Stimulated activated CD4-positive, alpha-beta T cell treated with anti-CD3 and anti-CD28 coated beads, Interleukin-4, amount 100 ng/mL, for 1 hour (primary cell): ENCODE data around the gene BAIAP2.
"Not testable (repeated sequence)": the region's sequence is repeated elsewhere in the genome, so short reads cannot be mapped to it uniquely, and the experiment has no call there.

ENCODE experiments used
- DNase-seq: peaks from one replicate; pipeline ENCODE4 v3.0.0-alpha.2; 2020

Gene BAIAP2

GRCh38 chr17:81025741-81026129 lies 9.2 kb upstream of the BAIAP2 start:
- no peak for DNase-seq

DNA sequence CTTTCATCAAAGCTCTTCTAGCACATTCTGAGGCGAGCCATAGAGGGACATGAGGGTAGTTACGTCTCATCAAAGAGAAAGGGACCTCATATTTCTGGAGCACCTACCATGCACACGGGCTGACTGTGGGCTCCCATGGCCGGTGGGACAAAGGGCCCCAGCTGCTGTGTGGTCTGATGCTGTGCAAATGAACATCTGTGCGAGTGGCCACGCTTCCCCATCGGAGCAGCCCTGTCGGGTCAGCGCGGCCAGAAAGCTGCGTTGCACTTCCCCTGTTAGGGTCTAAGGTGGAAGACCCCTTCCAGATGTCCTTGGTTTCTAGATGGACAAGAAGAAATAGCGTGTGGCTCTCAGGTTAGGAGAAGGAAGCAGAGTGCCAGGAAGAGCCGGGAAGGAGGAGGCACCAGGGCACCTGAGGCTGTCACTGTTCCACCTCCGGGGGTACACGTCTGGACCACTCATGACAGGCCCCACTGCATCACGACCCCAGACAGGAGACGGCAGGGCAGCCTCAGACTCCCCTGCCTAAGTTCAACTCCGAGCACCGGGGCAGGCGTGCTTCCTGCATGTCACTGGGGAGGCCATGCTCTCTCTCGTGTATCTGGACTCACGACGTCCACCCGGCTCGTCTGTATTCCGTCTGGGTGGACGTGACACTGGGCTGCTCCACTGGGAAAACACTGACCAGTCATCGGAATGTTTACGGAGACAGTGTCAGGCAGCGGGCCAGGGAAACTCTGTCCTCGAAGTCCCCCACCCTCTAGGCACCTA lies 8.5 kb upstream of the BAIAP2 start:
- no peak for DNase-seq

- DNase-seq: no peak
Measured at GRCh38 chr17:81027038-81027437, 7.9 kb upstream of the BAIAP2 start.

- peak; percentile 48 for DNase-seq
Measured at GRCh38 chr17:81027591-81028505, 7.1 kb upstream of the BAIAP2 start.

GRCh38 chr17:81028506-81028858 lies 6.5 kb upstream of the BAIAP2 start:
- no peak for DNase-seq

DNA sequence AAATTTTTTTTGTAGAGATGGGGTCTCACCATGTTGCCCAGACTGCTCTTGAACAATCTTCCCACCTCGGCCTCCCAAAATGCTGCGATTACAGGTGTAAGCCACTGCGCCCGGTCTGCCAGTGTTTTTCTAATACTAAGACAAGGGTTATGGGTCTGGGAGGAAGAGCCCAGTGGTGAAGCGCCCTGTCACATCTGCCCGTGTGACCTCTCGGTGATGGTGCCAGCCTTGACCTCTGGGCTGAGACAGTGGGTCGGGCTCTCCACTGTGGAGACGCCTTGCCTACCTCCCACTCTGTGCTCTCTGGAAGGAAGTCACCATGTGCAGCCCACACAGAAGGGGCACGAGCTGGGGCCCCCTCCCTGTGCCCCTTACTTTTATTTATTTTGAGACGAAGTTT lies 5.1 kb upstream of the BAIAP2 start:
- no peak for DNase-seq

DNA sequence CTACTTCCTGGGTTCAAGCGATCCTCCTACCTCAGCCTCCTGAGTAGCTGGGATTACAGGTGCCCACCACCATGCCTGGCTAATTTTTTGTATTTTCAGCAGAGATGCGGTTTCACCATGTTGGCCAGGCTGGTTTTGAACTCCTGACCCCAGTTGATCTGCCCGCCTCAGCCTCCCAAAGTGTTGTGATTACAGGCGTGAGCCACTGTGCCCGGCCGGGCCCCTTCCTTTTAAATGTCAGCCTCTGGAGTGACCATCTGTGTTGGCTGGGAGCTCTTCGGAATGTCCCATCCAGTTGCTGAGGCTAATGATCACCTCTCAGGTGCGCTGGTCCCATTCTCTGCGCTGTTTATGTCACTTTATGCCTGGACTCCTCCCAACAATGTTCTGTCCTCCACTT lies 4.6 kb upstream of the BAIAP2 start:
- not testable (repeated sequence) for DNase-seq

DNA sequence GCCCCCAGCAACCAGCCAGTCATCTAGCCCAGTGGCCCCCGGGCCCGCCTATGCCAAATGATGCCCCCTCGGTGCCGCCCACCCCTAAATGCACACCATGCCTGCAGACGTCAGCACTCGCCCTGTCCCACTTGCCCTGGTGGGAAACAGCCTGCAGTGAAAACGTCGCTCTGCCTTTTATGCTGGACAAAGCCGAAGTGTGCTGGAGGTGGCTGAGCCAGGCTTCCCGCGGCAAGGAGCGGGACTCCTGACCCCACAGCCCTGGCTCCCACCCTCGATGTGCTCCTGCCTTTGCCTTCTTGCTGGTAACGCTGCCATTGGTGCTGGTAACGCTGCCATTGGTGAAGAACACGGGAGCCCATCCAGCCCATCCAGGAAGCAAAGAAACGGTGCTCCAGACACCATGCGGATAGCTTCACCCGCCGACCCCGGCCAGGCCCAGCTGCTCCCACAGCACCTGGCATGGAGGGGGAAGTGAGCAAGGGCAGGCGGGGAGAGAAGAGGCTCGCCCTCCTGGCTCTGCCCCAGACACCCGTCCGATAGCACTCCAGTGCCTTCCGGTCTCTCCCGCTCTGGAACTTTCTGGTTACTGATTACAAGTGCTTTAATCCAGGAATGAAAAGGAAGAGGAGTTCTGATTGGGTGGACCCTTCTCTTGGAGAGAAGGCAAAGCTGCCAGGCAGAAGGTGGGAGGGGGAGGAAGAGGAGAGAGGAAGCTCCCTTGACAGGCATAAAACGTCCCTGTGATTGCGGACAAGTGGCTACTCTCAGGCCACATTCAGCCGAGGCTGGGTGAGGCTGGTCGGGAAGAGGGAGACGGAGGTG lies 4.0 kb upstream of the BAIAP2 start:
- no peak for DNase-seq

GRCh38 chr17:81031566-81032550 lies 3.1 kb upstream of the BAIAP2 start:
- no peak for DNase-seq

DNA sequence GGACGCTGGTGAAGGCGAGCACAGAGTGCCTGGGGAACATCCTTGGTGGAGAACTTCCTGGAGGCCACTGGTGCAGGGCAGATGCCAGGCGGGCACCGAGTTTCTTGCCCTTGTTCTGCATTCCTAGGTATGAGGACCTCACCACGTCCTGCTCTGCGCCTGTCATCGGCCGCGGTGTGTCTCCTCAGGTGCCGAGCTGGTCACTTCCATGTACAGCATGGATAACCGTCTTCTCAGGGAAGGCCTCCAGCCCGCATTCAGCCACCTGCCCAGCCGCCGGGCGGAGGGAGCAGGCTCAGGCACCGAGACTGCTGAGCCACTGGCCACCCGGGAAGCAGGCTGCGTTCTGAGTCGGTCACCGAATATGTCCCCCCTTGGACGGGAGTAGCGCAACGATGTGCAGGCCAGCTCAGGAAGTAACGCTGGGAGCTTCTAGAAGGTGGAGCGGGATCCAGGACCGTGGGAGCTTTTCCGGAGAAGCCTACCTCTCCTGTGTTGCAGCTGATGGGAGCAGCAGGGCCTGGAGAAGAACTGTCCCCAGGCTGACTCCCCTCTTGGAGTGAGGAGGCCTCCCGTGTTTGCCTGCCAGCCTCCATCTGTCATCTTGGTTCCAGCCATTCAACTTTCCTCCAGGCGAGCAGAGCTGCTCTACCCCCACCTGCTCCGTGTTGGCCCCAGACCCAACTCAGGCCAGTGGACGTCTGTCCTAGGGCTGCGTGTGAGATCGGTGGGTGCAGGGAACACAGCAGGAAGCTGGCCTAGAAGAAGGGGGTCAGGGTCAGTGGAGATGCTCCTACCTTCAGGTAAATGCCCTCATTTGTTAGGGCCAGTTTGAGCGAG lies 2.1 kb upstream of the BAIAP2 start:
- DNase-seq: no peak

- no peak for DNase-seq
Measured at GRCh38 chr17:81033535-81034167, 1.3 kb upstream of the BAIAP2 start.

GRCh38 chr17:81034168-81034777 lies 678 bp upstream of the BAIAP2 start:
- DNase-seq: no peak

GRCh38 chr17:81035521-81036196 lies 708 bp downstream of the BAIAP2 start:
- peak; percentile 22 for DNase-seq

DNA sequence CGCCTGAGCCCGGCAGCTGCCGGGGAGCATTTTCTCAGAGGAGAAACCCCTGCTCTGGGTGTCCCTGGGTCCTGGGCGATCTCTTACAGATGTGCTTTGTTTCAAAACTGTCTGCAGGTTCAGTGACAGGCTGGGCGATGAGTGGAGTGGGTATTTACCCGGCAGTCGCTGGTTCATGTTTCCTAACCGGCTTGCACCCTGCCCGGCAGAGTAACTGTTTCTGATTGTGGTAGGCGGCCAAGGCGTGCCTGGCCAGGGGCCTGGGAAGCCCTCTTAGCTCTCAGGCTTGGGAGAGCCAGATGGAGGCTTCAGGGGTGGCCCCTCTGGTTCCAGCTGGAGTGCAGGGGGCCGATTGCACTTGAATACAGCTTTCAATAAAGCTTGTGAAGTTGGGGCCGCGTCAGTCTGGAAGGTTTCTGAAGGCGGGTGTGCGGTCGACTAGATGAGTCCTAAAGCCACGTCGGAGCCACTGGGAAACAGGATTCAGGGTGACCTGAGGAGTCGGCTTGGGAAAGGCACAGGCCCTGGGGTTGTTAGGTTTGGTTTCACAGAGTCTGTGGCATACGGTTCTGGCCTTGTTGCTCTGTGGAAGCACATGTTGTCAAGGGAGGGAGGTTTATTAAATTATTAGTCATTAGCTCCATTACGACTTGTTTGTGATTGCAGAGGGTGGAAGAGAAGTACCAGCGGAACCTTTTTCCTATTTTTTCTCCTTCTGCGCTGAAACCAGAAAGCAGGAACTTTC lies 1.4 kb downstream of the BAIAP2 start:
- DNase-seq: no peak

DNA sequence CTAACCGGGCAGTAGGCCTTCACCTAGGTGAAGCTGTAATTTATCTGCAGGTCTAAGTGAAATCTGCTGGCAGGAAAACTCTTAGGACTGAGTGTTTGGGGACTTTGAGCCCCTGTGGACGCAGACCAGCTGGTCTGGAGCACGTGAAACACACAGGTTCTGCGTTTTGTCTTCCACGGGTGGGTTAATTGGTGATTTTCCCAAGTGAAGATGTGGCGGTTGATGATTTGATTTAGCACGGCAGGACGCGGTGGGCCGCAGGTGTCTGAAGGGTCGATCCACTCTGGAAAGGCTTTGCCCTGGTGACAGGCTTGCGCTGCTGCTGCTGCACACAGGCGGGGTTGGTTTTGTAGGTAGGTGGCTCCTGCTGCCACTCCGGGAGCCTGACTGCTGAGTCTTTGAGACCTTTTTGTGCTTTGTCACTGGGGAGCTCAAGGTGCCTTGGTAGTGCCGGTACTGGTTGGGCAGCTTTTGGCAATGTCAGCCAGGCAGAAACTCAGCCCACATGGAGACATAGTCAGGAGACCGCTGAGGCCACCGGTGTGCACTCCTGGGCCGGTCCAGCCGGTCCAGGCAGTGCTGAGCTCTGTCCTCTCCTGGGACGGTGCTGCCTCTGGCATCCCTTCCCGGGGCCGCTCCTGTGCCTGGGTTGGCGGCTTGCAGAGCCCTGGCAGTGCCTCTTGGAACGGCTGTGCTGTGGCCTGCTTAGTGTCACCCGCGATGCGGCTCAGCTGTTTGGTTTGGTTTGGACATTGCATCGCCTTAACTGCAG lies 2.3 kb downstream of the BAIAP2 start:
- no peak for DNase-seq

DNA sequence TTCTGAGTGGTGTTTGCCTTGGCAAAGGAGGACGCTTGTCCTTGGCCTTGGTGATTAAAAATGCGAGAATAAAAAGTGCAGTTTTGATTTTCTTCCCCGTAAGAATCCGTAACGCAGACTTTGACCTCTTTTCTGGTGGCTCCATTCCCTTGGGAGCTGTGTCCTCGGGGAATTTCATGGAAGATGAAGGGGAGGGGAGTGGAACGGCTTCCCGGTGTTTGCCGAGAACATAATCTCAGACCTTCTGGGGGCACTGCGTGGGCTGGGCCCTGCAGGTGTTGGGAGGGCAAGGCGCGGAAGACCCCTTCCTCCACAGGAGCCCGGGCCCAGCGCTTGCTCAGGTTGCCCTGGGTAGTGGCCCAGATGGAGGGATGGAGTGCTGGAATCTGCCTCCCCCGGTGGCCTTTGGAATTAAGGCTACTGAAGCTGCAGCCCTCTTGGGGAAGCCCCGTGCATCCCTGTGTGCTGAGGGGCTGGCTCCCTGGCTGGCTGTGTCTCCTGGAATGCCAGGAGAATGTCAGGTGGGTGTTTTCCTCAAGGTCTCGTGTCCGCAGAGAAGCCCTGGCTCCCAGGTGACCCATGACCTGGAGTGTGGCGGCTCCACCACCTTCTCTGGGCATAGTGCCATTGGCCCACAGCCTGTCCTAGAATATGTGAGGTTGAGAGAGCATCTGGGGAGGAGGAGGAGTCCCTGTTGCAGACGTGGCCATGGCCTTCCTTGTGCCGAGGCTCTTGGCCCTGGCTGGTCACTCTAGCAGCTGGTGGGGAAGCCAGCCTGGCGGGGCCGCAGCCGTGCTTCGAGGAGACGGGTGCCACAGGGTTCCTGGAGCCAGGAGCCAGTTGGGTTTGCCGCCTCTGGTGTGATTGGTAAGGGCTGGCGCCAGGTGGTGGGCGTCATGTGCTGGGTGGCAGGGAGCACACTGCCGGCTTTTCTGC lies 3.1 kb downstream of the BAIAP2 start:
- DNase-seq: no peak

- no peak for DNase-seq
Measured at GRCh38 chr17:81039096-81039495, 4.1 kb downstream of the BAIAP2 start.
